ENCODE measurements around the gene BACH2.
"Not testable (repeated sequence)": the region's sequence is repeated elsewhere in the genome, so short reads cannot be mapped to it uniquely, and the experiment has no call there.

The BACH2 gene

GRCh38 chr6:90233213-90233612 is 63.4 kb downstream of the BACH2 start:
- no peak for DNase-seq

GRCh38 chr6:90231798-90232197 is 64.8 kb downstream of the BACH2 start:
- DNase-seq = no peak

GRCh38 chr6:90231308-90231707 is 65.3 kb downstream of the BACH2 start:
- no peak for DNase-seq

GRCh38 chr6:90230548-90231215 is 66.0 kb downstream of the BACH2 start:
- DNase-seq = no peak

- DNase-seq = no peak
Measured at GRCh38 chr6:90229331-90230010, 67.2 kb downstream of the BACH2 start.

GRCh38 chr6:90227673-90228072 is 69.0 kb downstream of the BACH2 start:
- DNase-seq = no peak

GRCh38 chr6:90227213-90227612 is 69.4 kb downstream of the BACH2 start:
- DNase-seq = no peak

GRCh38 chr6:90226257-90226656 is 70.4 kb downstream of the BACH2 start:
- DNase-seq = no peak

GRCh38 chr6:90224196-90224595 is 72.4 kb downstream of the BACH2 start:
- no peak for DNase-seq

- no peak for DNase-seq
Measured at GRCh38 chr6:90222724-90223198, 73.9 kb downstream of the BACH2 start.

- DNase-seq = no peak
Measured at GRCh38 chr6:90222008-90222407, 74.6 kb downstream of the BACH2 start.

GRCh38 chr6:90221403-90221802 is 75.2 kb downstream of the BACH2 start:
- no peak for DNase-seq

GRCh38 chr6:90220273-90220672 is 76.4 kb downstream of the BACH2 start:
- no peak for DNase-seq

- DNase-seq = peak; percentile 95
Measured at GRCh38 chr6:90219209-90219985, 77.2 kb downstream of the BACH2 start.

GRCh38 chr6:90218959-90219208 is 77.8 kb downstream of the BACH2 start:
- no peak for DNase-seq

- DNase-seq = no peak
Measured at GRCh38 chr6:90217506-90218127, 79.0 kb downstream of the BACH2 start.

GRCh38 chr6:90216072-90216977 is 80.3 kb downstream of the BACH2 start:
- DNase-seq = no peak

GRCh38 chr6:90214966-90215365 is 81.7 kb downstream of the BACH2 start:
- no peak for DNase-seq

GRCh38 chr6:90214461-90214860 is 82.2 kb downstream of the BACH2 start:
- DNase-seq = no peak

GRCh38 chr6:90212274-90212673 is 84.4 kb downstream of the BACH2 start:
- no peak for DNase-seq

GRCh38 chr6:90209527-90209926 is 87.1 kb downstream of the BACH2 start:
- no peak for DNase-seq

- not testable (repeated sequence) for DNase-seq
Measured at GRCh38 chr6:90208690-90209089, 88.0 kb downstream of the BACH2 start.

Data from NCI-H1694 treated with DMSO at 0.1 percent for 48 hours (cell line).